HCT116 (cell line): Measurements from ENCODE around the gene NBEAL2. TPM values are rescaled to one million over a fixed set of nuclear protein-coding genes. Genes with fewer than 3 reads are reported as not detected.

Experiments
- ATAC-seq: fragments of 200-7000 bp; cut with Tn5 transposase; 2 replicates; pipeline ENCODE4 v1.9.1; 2020; ENCODE audit warnings: mild to moderate bottlenecking, moderate library complexity
- BruUV-seq: library from RNA; stranded (reverse); fragments of 400-500 nt; replicated peaks from 2 replicates; lab custom pipeline; 2021; lab: Mats Ljungman, UMichigan
- CTCF ChIA-PET: fragments of 300-600 bp; sonication (Branson Sonifier 250); formaldehyde crosslinking; loops from one replicate; lab custom pipeline; 2021; ENCODE audit warnings: antibody characterized with exemption; lab: Charles Lee
- POLR2A ChIA-PET: fragments of 300-600, 350-600 bp; sonication (Branson Sonifier 250); formaldehyde crosslinking; loops from one replicate; lab custom pipeline; 2021; ENCODE audit warnings: antibody characterized with exemption; lab: Charles Lee
- RAD21 ChIA-PET, 2 experiments: fragments of 300-600 bp; sonication (Branson Sonifier 250); formaldehyde crosslinking; loops; one replicate each; lab custom pipeline; 2023; ENCODE audit warnings: low total read pairs in 2 of 2; ENCODE audit not compliant: uncharacterized antibody in 2 of 2, unreplicated experiment in 2 of 2, low non-redundant PET in 1 of 2; lab: Charles Lee
- DNase-seq: peaks from one replicate; pipeline ENCODE4 v3.0.0-alpha.2; 2010; ENCODE audit warnings: low read depth, low spot score
- H2AFZ ChIP-seq: fragments of 200-600 bp; shearing (Covaris generic), sonication (generic); 2 replicates; pipeline ENCODE4 v1.6.1; 2017; ENCODE audit warnings: low read depth, mixed run types, mixed read lengths, antibody characterized with exemption, low read length; ENCODE audit not compliant: poor library complexity, severe bottlenecking
- H3K27ac ChIP-seq: 2 replicates; pipeline ENCODE4 v1.5.1; 2012; ENCODE audit warnings: low read depth, low read length
- H3K27me3 ChIP-seq: fragments of 200-600 bp; sonication (generic); 2 replicates; pipeline ENCODE4 v1.6.1; 2016; ENCODE audit warnings: mixed run types, low read length, mixed read lengths; ENCODE audit not compliant: insufficient read depth
- H3K36me3 ChIP-seq, 2 experiments: fragments of 200-500 bp in 1 of 2; fragments of 200-600 bp in 1 of 2; sonication (Bioruptor generic) in 1 of 2; sonication (generic) in 1 of 2; 2 replicates each; pipeline versions ENCODE4 v1.5.1 to v1.6.1; 2014 to 2016; ENCODE audit warnings: low read length in 2 of 2, inconsistent platforms in 1 of 2, mixed read lengths in 1 of 2, mixed run types in 1 of 2; ENCODE audit not compliant: insufficient read depth in 2 of 2, control insufficient read depth in 1 of 2
- H3K4me1 ChIP-seq, 2 experiments: fragments of 200-600 bp in 1 of 2; sonication (generic) in 1 of 2; 2 replicates each; pipeline versions ENCODE4 v1.5.1 to v1.6.1; 2012 to 2017; ENCODE audit warnings: low read length in 2 of 2, inconsistent platforms in 1 of 2, mild to moderate bottlenecking in 1 of 2, mixed read lengths in 1 of 2, mixed run types in 1 of 2, moderate library complexity in 1 of 2; ENCODE audit not compliant: insufficient read depth in 2 of 2, control insufficient read depth in 1 of 2
- H3K4me2 ChIP-seq: fragments of 200-600 bp; sonication (generic); 2 replicates; pipeline ENCODE4 v1.6.1; 2017; ENCODE audit warnings: mixed run types, low read length, mixed read lengths
- H3K4me3 ChIP-seq, 2 experiments: fragments of 200-600 bp in 1 of 2; sonication (generic) in 1 of 2; replicated peaks in 1 of 2; 2 replicates each; pipeline ENCODE4 v1.5.1; 2011 to 2016; ENCODE audit warnings: low read length in 2 of 2, control low read depth in 1 of 2, low read depth in 1 of 2, mild to moderate bottlenecking in 1 of 2, mixed read lengths in 1 of 2, mixed run types in 1 of 2
- H3K79me2 ChIP-seq: fragments of 200-600 bp; sonication (generic); 2 replicates; pipeline ENCODE4 v1.6.1; 2017; ENCODE audit warnings: mild to moderate bottlenecking, mixed run types, low read length, moderate library complexity, mixed read lengths; ENCODE audit not compliant: insufficient read depth
- H3K9ac ChIP-seq: fragments of 200-600 bp; sonication (generic); 2 replicates; pipeline ENCODE4 v1.6.1; 2016; ENCODE audit warnings: low read length, mixed read lengths
- H3K9me2 ChIP-seq: fragments of 200-600 bp; sonication (generic), shearing (Covaris generic); 2 replicates; pipeline ENCODE4 v1.6.1; 2017; ENCODE audit warnings: mixed run types, mild to moderate bottlenecking, moderate library complexity; ENCODE audit not compliant: insufficient read depth
- H3K9me3 ChIP-seq, 2 experiments: fragments of 200-500 bp in 1 of 2; fragments of 200-600 bp in 1 of 2; sonication (Bioruptor generic) in 1 of 2; sonication (generic) in 1 of 2; 2 replicates each; pipeline ENCODE4 v1.6.1; 2014 to 2017; ENCODE audit warnings: low read length in 2 of 2, mixed read lengths in 2 of 2, inconsistent platforms in 1 of 2, low read depth in 1 of 2, mild to moderate bottlenecking in 1 of 2, mixed run types in 1 of 2, moderate library complexity in 1 of 2; ENCODE audit not compliant: control insufficient read depth in 1 of 2, insufficient read depth in 1 of 2
- H4K20me1 ChIP-seq: fragments of 200-600 bp; sonication (generic), shearing (Covaris generic); 2 replicates; pipeline ENCODE4 v1.6.1; 2017; ENCODE audit warnings: mixed run types, mild to moderate bottlenecking, moderate library complexity; ENCODE audit not compliant: insufficient read depth
- CBX3 ChIP-seq: IDR thresholded peaks from 2 replicates; pipeline ENCODE4 v1.6.1; 2012; ENCODE audit warnings: low read depth
- CEBPB ChIP-seq: IDR thresholded peaks from 2 replicates; pipeline ENCODE4 v1.6.1; 2012; ENCODE audit warnings: low read depth
- EGR1 ChIP-seq: IDR thresholded peaks from 2 replicates; pipeline ENCODE4 v1.6.1; 2012; ENCODE audit warnings: low read depth
- ELF1 ChIP-seq: IDR thresholded peaks from 2 replicates; pipeline ENCODE4 v1.6.1; 2012; ENCODE audit warnings: low read depth, borderline replicate concordance
- EZH2 ChIP-seq: fragments of 200-600 bp; sonication (generic); IDR thresholded peaks from 2 replicates; pipeline ENCODE4 v1.6.1; 2017; ENCODE audit warnings: antibody characterized with exemption, mixed run types
- EZH2phosphoT487 ChIP-seq: fragments of 200-600 bp; IDR thresholded peaks from 2 replicates; pipeline ENCODE4 v1.6.1; 2018; ENCODE audit warnings: antibody characterized with exemption, borderline replicate concordance
- JUND ChIP-seq: IDR thresholded peaks from 2 replicates; pipeline ENCODE4 v1.6.1; 2012
- MAX ChIP-seq: IDR thresholded peaks from 2 replicates; pipeline ENCODE4 v1.6.1; 2012
- POLR2A ChIP-seq: IDR thresholded peaks from 2 replicates; pipeline ENCODE4 v1.7.0; 2011; ENCODE audit warnings: borderline replicate concordance; ENCODE audit not compliant: insufficient read depth, insufficient read length; ENCODE audit errors: extremely low read depth
- POLR2AphosphoS5 ChIP-seq: IDR thresholded peaks from 2 replicates; pipeline ENCODE4 v1.6.1; 2011; ENCODE audit warnings: mild to moderate bottlenecking, low read depth, low read length, moderate library complexity
- RAD21 ChIP-seq: IDR thresholded peaks from 2 replicates; pipeline ENCODE4 v1.6.1; 2012; ENCODE audit warnings: low read depth, mild to moderate bottlenecking
- SIN3A ChIP-seq: IDR thresholded peaks from 2 replicates; pipeline ENCODE4 v1.6.1; 2012; ENCODE audit warnings: low read depth
- SRF ChIP-seq: IDR thresholded peaks from 2 replicates; pipeline ENCODE4 v1.6.1; 2012; ENCODE audit warnings: low read depth
- YY1 ChIP-seq: IDR thresholded peaks from 2 replicates; pipeline ENCODE4 v1.6.1; 2011; ENCODE audit warnings: low read length, low read depth, moderate library complexity, mild to moderate bottlenecking; ENCODE audit not compliant: insufficient replicate concordance; ENCODE audit errors: extremely low read depth
- ZFX ChIP-seq: fragments of 450-650 bp; IDR thresholded peaks from 2 replicates; pipeline ENCODE4 v1.6.1; 2017
- ZNF274 ChIP-seq: fragments of 200-500 bp; sonication (Bioruptor generic); IDR thresholded peaks from 2 replicates; pipeline ENCODE4 v1.6.1; 2014; ENCODE audit warnings: mild to moderate bottlenecking, low read depth, low read length, inconsistent platforms
- intact Hi-C: fragments of 100-400 bp; cut with micrococcal nuclease; formaldehyde crosslinking; loops from 2 replicates; pipeline ENCODE4 v1.10.0; 2022
- total RNA-seq: library from RNA; stranded (reverse); gene quantifications from one replicate; pipeline ENCODE4 v1.2.1, GENCODE V29; 2021; ENCODE audit not compliant: unreplicated experiment
- TF ChIP-seq, protein P1 (sequence below): IDR thresholded peaks from 2 replicates; pipeline ENCODE4 v1.6.1; 2011; ENCODE audit warnings: mild to moderate bottlenecking, low read length, moderate library complexity; ENCODE audit not compliant: insufficient replicate concordance; ENCODE audit errors: extremely low read depth
- TF ChIP-seq, protein P2 (sequence below): IDR thresholded peaks from 2 replicates; pipeline ENCODE4 v1.6.1; 2012; ENCODE audit warnings: low read depth
- TF ChIP-seq, protein P3 (sequence below): IDR thresholded peaks from 2 replicates; pipeline ENCODE4 v1.6.1; 2012

Gene NBEAL2
- total RNA-seq, 1 experiment from 2014 or later, result 72.9 TPM

- TF ChIP-seq MAX (no peak), ZNF274 (no peak), POLR2AphosphoS5 (no peak), ELF1 (no peak), CBX3 (no peak), EGR1 (no peak), ZFX (no peak), SRF (no peak), CEBPB (no peak), POLR2A (no peak), JUND (no peak), RAD21 (no peak), YY1 (no peak), EZH2 (no peak), SIN3A (no peak), EZH2phosphoT487 (no peak)
- TF ChIP-seq, protein P1, sequence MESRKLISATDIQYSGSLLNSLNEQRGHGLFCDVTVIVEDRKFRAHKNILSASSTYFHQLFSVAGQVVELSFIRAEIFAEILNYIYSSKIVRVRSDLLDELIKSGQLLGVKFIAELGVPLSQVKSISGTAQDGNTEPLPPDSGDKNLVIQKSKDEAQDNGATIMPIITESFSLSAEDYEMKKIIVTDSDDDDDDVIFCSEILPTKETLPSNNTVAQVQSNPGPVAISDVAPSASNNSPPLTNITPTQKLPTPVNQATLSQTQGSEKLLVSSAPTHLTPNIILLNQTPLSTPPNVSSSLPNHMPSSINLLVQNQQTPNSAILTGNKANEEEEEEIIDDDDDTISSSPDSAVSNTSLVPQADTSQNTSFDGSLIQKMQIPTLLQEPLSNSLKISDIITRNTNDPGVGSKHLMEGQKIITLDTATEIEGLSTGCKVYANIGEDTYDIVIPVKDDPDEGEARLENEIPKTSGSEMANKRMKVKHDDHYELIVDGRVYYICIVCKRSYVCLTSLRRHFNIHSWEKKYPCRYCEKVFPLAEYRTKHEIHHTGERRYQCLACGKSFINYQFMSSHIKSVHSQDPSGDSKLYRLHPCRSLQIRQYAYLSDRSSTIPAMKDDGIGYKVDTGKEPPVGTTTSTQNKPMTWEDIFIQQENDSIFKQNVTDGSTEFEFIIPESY, result no peak
- TF ChIP-seq, protein P2, sequence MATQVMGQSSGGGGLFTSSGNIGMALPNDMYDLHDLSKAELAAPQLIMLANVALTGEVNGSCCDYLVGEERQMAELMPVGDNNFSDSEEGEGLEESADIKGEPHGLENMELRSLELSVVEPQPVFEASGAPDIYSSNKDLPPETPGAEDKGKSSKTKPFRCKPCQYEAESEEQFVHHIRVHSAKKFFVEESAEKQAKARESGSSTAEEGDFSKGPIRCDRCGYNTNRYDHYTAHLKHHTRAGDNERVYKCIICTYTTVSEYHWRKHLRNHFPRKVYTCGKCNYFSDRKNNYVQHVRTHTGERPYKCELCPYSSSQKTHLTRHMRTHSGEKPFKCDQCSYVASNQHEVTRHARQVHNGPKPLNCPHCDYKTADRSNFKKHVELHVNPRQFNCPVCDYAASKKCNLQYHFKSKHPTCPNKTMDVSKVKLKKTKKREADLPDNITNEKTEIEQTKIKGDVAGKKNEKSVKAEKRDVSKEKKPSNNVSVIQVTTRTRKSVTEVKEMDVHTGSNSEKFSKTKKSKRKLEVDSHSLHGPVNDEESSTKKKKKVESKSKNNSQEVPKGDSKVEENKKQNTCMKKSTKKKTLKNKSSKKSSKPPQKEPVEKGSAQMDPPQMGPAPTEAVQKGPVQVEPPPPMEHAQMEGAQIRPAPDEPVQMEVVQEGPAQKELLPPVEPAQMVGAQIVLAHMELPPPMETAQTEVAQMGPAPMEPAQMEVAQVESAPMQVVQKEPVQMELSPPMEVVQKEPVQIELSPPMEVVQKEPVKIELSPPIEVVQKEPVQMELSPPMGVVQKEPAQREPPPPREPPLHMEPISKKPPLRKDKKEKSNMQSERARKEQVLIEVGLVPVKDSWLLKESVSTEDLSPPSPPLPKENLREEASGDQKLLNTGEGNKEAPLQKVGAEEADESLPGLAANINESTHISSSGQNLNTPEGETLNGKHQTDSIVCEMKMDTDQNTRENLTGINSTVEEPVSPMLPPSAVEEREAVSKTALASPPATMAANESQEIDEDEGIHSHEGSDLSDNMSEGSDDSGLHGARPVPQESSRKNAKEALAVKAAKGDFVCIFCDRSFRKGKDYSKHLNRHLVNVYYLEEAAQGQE, result no peak
- TF ChIP-seq, protein P3, sequence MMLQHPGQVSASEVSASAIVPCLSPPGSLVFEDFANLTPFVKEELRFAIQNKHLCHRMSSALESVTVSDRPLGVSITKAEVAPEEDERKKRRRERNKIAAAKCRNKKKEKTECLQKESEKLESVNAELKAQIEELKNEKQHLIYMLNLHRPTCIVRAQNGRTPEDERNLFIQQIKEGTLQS, result no peak
- Histone ChIP-seq H4K20me1 (no peaks in the 10 kb centered on the region), H3K79me2 (peaks cover 39% of the 10 kb centered on the region), H3K4me2 (no peak overlapping the region), H3K9ac (no peak overlapping the region), H3K27ac (no peak overlapping the region; the same call in 1 of the 2 replicates), H3K4me1 (peaks cover 4 to 23% of the 10 kb centered on the region in 2 experiments), H3K4me3 (no peak overlapping the region), H2AFZ (no peak overlapping the region), H3K36me3 (peaks cover 0 to 3% of the 10 kb centered on the region in 2 experiments; a peak in 2 of 4 replicates), H3K9me3 (no peaks in the 10 kb centered on the region), H3K9me2 (no peaks in the 10 kb centered on the region), H3K27me3 (no peaks in the 10 kb centered on the region)
- ATAC-seq (no peak), DNase-seq (no peak)
- CTCF ChIA-PET, result no interaction called here
- POLR2A ChIA-PET, result interaction anchor here (0.7 kb wide), 1 partner anchor 8 kb away, joined by 3 read pairs; no protein-coding TSS in a partner anchor
- RAD21 ChIA-PET, result no interaction called here
- no TSS peak for BruUV-seq
- intact Hi-C loops, result no loop called here
These were observed 7.4 kb downstream of the NBEAL2 start for GRCh38 chr3:46986782-46987310.
